Superior temporal gyrus (tissue), 1 donor: ENCODE results near the gene PIP5K1B.

Experiments
- DNase-seq: peaks from one replicate; pipeline ENCODE4 v3.0.0-alpha.2; 2016; ENCODE audit errors: extremely low spot score

The PIP5K1B gene

GRCh38 chr9:68852941-68853340, 147.9 kb downstream of the PIP5K1B start:
- no peak for DNase-seq

DNA sequence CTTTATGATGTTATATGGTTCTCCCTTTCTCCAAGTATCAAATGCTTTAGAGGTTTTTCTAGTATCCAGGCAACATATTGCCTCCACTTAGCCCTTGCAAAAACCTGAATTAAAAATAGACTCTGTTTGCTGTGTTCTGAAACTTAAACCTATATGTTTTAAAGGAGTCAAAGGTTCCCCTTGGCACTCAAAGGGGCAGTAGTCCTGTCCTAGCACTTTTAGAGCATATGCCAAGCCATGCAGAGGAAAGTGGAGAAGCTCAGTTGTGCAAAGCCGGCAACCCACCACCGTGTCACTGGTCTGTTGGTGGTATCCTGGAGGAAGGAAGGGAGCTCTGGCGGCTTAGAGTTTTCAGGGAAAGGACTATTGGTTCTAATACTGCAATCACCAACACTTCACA, 154.3 kb downstream of the PIP5K1B start:
- no peak for DNase-seq

GRCh38 chr9:68860419-68860818, 155.4 kb downstream of the PIP5K1B start:
- no peak for DNase-seq

GRCh38 chr9:68861436-68861835, 156.4 kb downstream of the PIP5K1B start:
- DNase-seq = no peak

DNA sequence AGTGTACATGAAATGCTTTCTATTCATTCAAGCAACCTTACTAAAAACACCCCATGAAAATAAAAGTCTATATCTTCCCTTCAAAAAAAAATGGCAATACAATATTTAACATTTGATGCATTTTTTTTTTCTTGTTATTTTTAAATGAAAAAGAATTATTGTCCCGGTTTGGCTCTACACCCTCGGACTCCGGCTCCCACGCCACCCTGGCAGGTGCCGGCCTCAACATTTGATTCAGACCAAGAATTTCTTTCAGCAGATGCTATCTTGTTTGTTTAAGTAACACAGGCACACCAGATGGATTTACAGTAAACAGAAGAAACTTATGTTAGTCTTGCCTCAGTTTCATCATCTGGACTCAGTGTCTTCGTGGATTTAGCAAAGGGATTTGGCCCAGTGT, 162.0 kb downstream of the PIP5K1B start:
- DNase-seq = no peak

DNA sequence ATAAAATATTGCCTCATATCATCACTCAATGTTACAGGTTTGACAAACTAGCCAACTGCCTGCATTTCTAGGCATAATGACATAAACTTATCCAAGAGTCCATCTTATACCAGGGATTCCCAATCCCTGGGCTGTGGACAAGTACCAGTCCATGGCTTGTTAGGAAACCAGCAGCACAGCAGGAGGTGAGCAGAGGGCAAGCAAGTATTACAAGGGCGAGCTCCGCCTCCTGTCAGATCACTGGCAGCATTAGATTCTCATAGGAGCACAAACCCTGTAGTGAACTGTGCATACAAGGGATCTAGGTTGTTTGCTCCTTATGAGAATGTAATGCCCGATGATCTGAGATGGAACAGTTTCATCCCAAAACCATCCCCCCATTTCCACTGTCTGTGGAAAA, 164.0 kb downstream of the PIP5K1B start:
- DNase-seq = no peak

DNA sequence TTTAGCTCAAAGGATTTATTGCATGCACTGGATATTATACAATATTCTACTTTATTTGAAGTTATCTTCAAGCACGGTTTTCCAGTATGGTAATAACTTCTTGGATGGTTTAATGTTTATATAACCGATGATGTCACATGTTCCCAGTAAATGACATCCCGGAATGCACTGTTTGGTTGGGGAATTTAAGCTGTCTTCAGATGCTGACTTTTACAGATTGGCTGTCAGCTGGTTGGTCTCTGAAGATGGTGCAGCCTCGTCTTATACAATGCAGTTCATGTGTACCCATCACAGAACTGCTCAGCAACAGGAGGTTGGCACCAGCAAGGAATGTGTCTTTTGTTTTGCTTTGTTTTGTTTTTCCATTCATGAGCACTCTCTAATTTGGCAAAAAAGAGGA, 165.0 kb downstream of the PIP5K1B start:
- DNase-seq = no peak

- no peak for DNase-seq
These were observed 166.2 kb downstream of the PIP5K1B start for GRCh38 chr9:68871236-68871635.

DNA sequence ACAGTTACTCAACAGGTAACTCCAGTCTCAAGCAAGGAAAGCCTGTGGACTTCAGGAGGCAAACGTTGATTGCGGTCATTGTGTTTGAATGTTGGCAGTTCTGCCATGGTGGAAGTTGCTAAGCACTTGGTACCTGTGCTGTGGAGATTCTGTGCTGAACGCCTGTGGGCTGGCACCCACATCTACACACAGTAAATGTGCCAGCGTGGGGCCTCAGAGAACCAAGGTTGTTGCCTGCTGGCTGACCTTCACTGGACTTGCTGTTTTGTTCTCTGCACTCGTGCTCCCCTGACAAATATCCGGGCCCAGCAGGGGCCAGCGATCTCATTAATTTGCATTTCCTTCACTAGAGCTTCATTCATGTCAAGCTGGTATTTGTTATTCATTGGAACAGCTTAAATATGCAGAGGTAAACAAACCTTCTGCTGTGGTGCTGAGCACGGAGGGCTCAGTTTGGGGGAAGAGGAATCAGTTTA, 167.0 kb downstream of the PIP5K1B start:
- DNase-seq = no peak

DNA sequence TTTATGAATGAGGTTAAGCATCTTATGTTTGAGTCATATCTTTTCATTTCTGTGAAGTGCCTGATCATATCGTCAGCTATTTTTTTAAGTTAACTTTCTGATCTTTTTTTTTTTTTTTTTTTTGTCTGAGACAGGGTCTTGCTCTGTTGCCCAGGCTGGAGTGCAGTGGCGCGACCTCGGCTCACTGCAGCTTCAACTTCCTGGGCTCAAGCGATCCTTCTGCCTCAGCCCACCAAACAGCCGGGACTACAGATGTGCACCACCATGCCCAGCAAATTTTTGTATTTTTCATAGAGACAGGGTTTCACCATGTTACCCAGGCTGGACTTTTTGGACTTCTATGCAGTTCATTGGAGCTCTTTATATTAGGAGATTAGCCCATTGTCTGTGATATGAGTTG, 168.1 kb downstream of the PIP5K1B start:
- no peak for DNase-seq

DNA sequence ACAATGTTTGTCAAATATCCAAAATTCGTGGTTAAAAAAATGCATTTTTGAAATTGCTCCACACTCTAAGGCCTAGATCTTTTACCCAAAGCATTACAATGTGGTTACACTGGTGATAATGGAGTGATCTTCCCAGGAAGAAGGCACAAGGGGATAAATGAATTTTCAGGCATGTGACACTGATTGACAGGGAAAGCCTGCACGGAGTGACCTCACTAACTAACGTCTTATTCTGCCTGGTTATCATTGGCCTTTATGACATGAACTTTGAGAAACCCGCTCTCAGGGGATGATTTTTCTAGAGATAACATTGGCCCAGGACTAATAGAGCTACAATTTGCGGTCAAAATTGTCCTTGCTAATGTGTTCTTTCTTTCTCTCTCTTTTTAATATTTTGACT, 171.2 kb downstream of the PIP5K1B start:
- no peak for DNase-seq

DNA sequence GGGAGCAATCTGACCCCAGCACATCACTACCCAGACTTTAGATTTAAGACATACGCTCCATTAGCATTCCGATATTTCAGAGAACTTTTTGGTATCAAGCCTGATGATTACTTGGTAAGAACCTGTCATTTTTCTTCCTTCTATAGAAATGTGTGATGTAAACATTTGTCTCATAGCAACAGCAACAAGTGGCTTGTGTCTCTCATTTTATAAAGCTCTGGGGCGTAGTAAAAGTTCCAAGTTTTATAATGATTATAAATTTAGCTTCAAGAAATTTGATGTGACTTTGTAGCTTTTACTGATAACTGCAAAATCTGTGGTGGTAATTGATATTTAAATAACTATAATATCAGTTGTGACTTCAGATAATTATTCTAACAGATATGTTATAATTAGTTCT, 171.6 kb downstream of the PIP5K1B start:
- DNase-seq = no peak

- no peak for DNase-seq
These were observed 172.2 kb downstream of the PIP5K1B start for GRCh38 chr9:68877219-68877618.

DNA sequence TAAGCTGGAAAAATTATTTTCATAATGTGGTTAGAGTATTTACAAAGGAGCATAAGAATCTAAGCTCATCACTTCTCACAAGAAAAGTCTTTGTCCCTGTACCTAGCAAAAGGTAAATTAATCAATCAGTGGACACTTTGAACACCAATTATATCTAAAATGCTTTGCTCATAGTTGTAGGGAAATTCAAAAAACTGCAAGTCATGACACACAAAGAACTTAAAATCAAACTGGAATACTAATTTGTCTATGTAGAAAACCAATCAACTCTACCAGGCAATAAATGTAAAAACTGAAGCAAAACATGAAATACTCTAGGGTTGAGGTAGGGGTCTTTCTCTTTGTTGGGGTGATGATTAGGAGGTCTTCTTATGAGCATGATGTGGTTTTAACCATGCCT, 173.4 kb downstream of the PIP5K1B start:
- DNase-seq = no peak

DNA sequence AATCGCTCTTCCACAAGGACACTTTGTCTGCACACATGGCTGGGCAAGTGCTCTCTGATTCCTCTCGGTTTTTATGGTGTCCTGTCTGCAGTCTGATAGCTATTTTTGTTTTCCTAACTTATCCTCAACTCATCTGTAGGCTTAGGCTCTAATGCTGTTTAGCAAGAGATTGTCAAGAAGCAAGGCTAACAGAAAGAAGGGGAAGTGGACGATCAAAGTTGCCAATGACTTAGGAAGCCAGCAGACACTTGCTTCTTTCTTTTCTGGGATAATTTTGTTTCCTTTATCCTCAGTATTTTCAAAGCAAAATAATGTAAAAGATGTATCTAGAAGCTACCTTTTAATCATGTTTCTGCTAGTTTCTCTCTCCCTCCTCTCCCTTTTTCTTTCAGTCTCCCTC, 178.2 kb downstream of the PIP5K1B start:
- DNase-seq = no peak

DNA sequence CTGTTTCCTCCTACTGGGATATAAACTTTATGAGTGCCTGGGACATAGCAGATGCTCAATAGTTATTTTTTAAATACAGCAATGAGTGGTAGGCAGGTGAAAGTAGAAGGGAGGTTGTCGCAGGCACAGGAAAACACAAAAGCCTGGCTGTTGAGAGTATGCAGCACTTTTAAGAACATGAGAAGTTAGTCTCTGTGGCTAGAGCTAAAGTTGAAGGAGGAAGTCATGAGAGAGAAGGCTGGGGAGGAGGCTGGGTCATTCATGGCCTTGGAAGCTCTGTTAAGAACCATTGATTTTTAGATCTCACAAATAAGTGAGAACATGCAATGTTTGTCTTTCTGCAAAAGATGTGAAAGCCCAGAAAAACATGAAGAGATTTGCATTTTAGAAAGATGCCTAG, 182.2 kb downstream of the PIP5K1B start:
- DNase-seq = no peak

DNA sequence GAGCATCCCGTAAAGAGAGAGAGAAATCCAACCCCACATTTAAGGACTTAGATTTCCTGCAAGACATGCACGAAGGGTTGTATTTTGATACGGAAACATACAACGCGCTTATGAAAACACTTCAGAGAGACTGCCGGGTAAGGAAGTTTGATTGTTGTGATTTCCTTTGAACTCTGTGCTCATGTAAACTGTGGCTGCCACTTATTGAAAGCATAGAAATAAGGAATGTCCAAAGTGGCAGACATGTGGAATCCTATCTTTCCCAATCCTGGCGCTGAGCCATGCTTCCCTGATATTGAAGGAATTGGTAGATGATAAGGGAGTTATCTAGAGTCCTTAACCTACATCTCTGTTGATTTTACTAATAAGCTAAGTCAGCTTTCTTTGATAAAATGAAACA, 189.5 kb downstream of the PIP5K1B start:
- no peak for DNase-seq

DNA sequence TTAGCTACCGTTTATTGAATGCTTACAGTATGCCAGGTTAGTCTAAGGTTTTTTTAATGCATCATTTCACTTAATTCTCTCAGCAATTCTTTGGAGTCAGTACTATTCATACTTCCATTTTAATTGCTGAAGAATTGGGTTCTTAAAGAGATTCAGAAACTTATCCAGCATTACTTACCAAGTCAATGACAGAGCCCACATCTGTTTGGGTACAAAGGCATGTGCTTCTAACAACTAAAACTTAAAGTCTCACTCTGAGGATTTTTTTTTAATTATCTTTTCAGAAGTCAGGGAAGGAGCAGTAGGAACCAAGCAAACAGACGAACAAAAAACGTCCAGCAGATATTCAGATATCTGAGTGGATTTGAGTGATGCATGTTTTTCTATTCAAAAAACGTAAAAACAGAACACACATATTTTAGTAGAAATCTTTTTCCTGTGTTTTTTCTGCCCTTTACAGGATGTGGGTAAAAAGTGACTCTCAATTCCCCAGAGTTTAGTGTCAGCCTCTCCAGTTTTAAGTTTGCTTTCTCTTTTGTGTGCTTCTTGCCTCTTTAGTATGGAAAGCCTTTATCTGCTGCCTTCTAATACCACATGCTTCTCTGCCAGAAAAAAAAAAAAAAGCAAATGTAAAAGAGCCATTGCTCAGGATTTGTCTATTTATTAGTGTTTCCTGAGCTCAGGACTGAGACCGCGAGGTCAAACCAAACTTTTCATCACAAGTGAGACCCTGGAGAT, 190.9 kb downstream of the PIP5K1B start:
- DNase-seq = no peak

DNA sequence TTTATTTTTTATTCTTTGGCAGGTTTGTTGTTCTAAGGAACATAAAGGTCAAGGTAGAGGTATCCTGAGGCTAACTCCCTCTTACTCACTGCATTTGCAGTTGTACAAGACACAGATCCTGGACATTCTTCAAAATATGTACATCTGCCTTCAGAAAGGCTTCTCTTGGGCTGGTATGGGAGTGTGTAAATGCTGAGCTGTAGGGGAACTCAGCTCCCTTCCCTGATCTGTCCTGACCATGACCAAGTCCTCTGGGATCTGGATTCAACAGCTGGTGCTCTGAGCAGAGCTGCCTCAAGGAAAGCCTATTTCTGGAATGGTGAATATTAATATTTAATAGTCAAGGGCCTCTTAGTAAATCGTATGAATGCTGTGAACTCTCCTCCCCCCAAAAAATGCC, 191.4 kb downstream of the PIP5K1B start:
- no peak for DNase-seq

GRCh38 chr9:68897577-68898145, 192.6 kb downstream of the PIP5K1B start:
- DNase-seq = no peak

GRCh38 chr9:68898781-68899439, 193.9 kb downstream of the PIP5K1B start:
- no peak for DNase-seq

DNA sequence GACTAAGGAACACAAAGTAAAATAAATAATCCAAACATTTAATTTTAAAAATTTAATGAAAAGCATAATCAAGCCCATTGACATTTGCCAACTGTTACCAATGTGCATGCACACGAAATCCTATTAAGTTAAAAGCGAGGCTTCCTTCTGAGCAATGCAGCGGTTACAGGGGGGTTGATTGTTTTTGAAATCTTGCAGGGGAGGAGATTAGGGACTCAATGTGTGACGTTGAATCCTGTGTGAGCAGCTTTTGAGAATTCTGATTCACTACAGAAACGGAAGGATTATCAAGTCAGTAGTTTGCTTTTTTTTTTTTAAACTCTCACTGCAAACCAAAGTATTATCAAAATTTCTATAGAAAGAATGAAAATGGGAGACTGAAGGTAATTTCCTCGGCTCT, 199.4 kb downstream of the PIP5K1B start:
- no peak for DNase-seq

- no peak for DNase-seq
These were observed 200.1 kb downstream of the PIP5K1B start for GRCh38 chr9:68905129-68905528.
